HCT116 (cell line): ENCODE results near the gene EHD1. TPM values are rescaled to one million over a fixed set of nuclear protein-coding genes. Genes with fewer than 3 reads are reported as not detected.

Experiments
- ATAC-seq: fragments of 200-7000 bp; cut with Tn5 transposase; 2 replicates; pipeline ENCODE4 v1.9.1; 2020; ENCODE audit warnings: mild to moderate bottlenecking, moderate library complexity
- BruUV-seq: library from RNA; stranded (reverse); fragments of 400-500 nt; replicated peaks from 2 replicates; lab custom pipeline; 2021; lab: Mats Ljungman, UMichigan
- CTCF ChIA-PET: fragments of 300-600 bp; sonication (Branson Sonifier 250); formaldehyde crosslinking; loops from one replicate; lab custom pipeline; 2021; ENCODE audit warnings: antibody characterized with exemption; lab: Charles Lee
- POLR2A ChIA-PET: fragments of 300-600, 350-600 bp; sonication (Branson Sonifier 250); formaldehyde crosslinking; loops from one replicate; lab custom pipeline; 2021; ENCODE audit warnings: antibody characterized with exemption; lab: Charles Lee
- RAD21 ChIA-PET, 2 experiments: fragments of 300-600 bp; sonication (Branson Sonifier 250); formaldehyde crosslinking; loops; one replicate each; lab custom pipeline; 2023; ENCODE audit warnings: low total read pairs in 2 of 2; ENCODE audit not compliant: uncharacterized antibody in 2 of 2, unreplicated experiment in 2 of 2, low non-redundant PET in 1 of 2; lab: Charles Lee
- DNase-seq: peaks from one replicate; pipeline ENCODE4 v3.0.0-alpha.2; 2010; ENCODE audit warnings: low read depth, low spot score
- H2AFZ ChIP-seq: fragments of 200-600 bp; shearing (Covaris generic), sonication (generic); 2 replicates; pipeline ENCODE4 v1.6.1; 2017; ENCODE audit warnings: low read depth, mixed run types, mixed read lengths, antibody characterized with exemption, low read length; ENCODE audit not compliant: poor library complexity, severe bottlenecking
- H3K27ac ChIP-seq: 2 replicates; pipeline ENCODE4 v1.5.1; 2012; ENCODE audit warnings: low read depth, low read length
- H3K27me3 ChIP-seq: fragments of 200-600 bp; sonication (generic); 2 replicates; pipeline ENCODE4 v1.6.1; 2016; ENCODE audit warnings: mixed run types, low read length, mixed read lengths; ENCODE audit not compliant: insufficient read depth
- H3K36me3 ChIP-seq, 2 experiments: fragments of 200-500 bp in 1 of 2; fragments of 200-600 bp in 1 of 2; sonication (Bioruptor generic) in 1 of 2; sonication (generic) in 1 of 2; 2 replicates each; pipeline versions ENCODE4 v1.5.1 to v1.6.1; 2014 to 2016; ENCODE audit warnings: low read length in 2 of 2, inconsistent platforms in 1 of 2, mixed read lengths in 1 of 2, mixed run types in 1 of 2; ENCODE audit not compliant: insufficient read depth in 2 of 2, control insufficient read depth in 1 of 2
- H3K4me1 ChIP-seq, 2 experiments: fragments of 200-600 bp in 1 of 2; sonication (generic) in 1 of 2; 2 replicates each; pipeline versions ENCODE4 v1.5.1 to v1.6.1; 2012 to 2017; ENCODE audit warnings: low read length in 2 of 2, inconsistent platforms in 1 of 2, mild to moderate bottlenecking in 1 of 2, mixed read lengths in 1 of 2, mixed run types in 1 of 2, moderate library complexity in 1 of 2; ENCODE audit not compliant: insufficient read depth in 2 of 2, control insufficient read depth in 1 of 2
- H3K4me2 ChIP-seq: fragments of 200-600 bp; sonication (generic); 2 replicates; pipeline ENCODE4 v1.6.1; 2017; ENCODE audit warnings: mixed run types, low read length, mixed read lengths
- H3K4me3 ChIP-seq, 2 experiments: fragments of 200-600 bp in 1 of 2; sonication (generic) in 1 of 2; replicated peaks in 1 of 2; 2 replicates each; pipeline ENCODE4 v1.5.1; 2011 to 2016; ENCODE audit warnings: low read length in 2 of 2, control low read depth in 1 of 2, low read depth in 1 of 2, mild to moderate bottlenecking in 1 of 2, mixed read lengths in 1 of 2, mixed run types in 1 of 2
- H3K79me2 ChIP-seq: fragments of 200-600 bp; sonication (generic); 2 replicates; pipeline ENCODE4 v1.6.1; 2017; ENCODE audit warnings: mild to moderate bottlenecking, mixed run types, low read length, moderate library complexity, mixed read lengths; ENCODE audit not compliant: insufficient read depth
- H3K9ac ChIP-seq: fragments of 200-600 bp; sonication (generic); 2 replicates; pipeline ENCODE4 v1.6.1; 2016; ENCODE audit warnings: low read length, mixed read lengths
- H3K9me2 ChIP-seq: fragments of 200-600 bp; sonication (generic), shearing (Covaris generic); 2 replicates; pipeline ENCODE4 v1.6.1; 2017; ENCODE audit warnings: mixed run types, mild to moderate bottlenecking, moderate library complexity; ENCODE audit not compliant: insufficient read depth
- H3K9me3 ChIP-seq, 2 experiments: fragments of 200-500 bp in 1 of 2; fragments of 200-600 bp in 1 of 2; sonication (Bioruptor generic) in 1 of 2; sonication (generic) in 1 of 2; 2 replicates each; pipeline ENCODE4 v1.6.1; 2014 to 2017; ENCODE audit warnings: low read length in 2 of 2, mixed read lengths in 2 of 2, inconsistent platforms in 1 of 2, low read depth in 1 of 2, mild to moderate bottlenecking in 1 of 2, mixed run types in 1 of 2, moderate library complexity in 1 of 2; ENCODE audit not compliant: control insufficient read depth in 1 of 2, insufficient read depth in 1 of 2
- H4K20me1 ChIP-seq: fragments of 200-600 bp; sonication (generic), shearing (Covaris generic); 2 replicates; pipeline ENCODE4 v1.6.1; 2017; ENCODE audit warnings: mixed run types, mild to moderate bottlenecking, moderate library complexity; ENCODE audit not compliant: insufficient read depth
- CBX3 ChIP-seq: IDR thresholded peaks from 2 replicates; pipeline ENCODE4 v1.6.1; 2012; ENCODE audit warnings: low read depth
- EGR1 ChIP-seq: IDR thresholded peaks from 2 replicates; pipeline ENCODE4 v1.6.1; 2012; ENCODE audit warnings: low read depth
- EZH2 ChIP-seq: fragments of 200-600 bp; sonication (generic); IDR thresholded peaks from 2 replicates; pipeline ENCODE4 v1.6.1; 2017; ENCODE audit warnings: antibody characterized with exemption, mixed run types
- FOSL1 ChIP-seq: IDR thresholded peaks from 2 replicates; pipeline ENCODE4 v1.6.1; 2012; ENCODE audit warnings: low read depth
- JUND ChIP-seq: IDR thresholded peaks from 2 replicates; pipeline ENCODE4 v1.6.1; 2012
- RAD21 ChIP-seq: IDR thresholded peaks from 2 replicates; pipeline ENCODE4 v1.6.1; 2012; ENCODE audit warnings: low read depth, mild to moderate bottlenecking
- SIN3A ChIP-seq: IDR thresholded peaks from 2 replicates; pipeline ENCODE4 v1.6.1; 2012; ENCODE audit warnings: low read depth
- SP1 ChIP-seq: IDR thresholded peaks from 2 replicates; pipeline ENCODE4 v1.6.1; 2012; ENCODE audit warnings: low read depth
- TCF7L2 ChIP-seq: IDR thresholded peaks from 2 replicates; pipeline ENCODE4 v1.7.0; 2011; ENCODE audit warnings: borderline replicate concordance, inconsistent platforms; ENCODE audit not compliant: insufficient read depth, insufficient read length; ENCODE audit errors: extremely low read depth
- YY1 ChIP-seq: IDR thresholded peaks from 2 replicates; pipeline ENCODE4 v1.6.1; 2011; ENCODE audit warnings: low read length, low read depth, moderate library complexity, mild to moderate bottlenecking; ENCODE audit not compliant: insufficient replicate concordance; ENCODE audit errors: extremely low read depth
- ZNF274 ChIP-seq: fragments of 200-500 bp; sonication (Bioruptor generic); IDR thresholded peaks from 2 replicates; pipeline ENCODE4 v1.6.1; 2014; ENCODE audit warnings: mild to moderate bottlenecking, low read depth, low read length, inconsistent platforms
- intact Hi-C: fragments of 100-400 bp; cut with micrococcal nuclease; formaldehyde crosslinking; loops from 2 replicates; pipeline ENCODE4 v1.10.0; 2022
- total RNA-seq: library from RNA; stranded (reverse); gene quantifications from one replicate; pipeline ENCODE4 v1.2.1, GENCODE V29; 2021; ENCODE audit not compliant: unreplicated experiment
- TF ChIP-seq, protein P1 (sequence below): IDR thresholded peaks from 2 replicates; pipeline ENCODE4 v1.6.1; 2011; ENCODE audit warnings: mild to moderate bottlenecking, low read length, moderate library complexity; ENCODE audit not compliant: insufficient replicate concordance; ENCODE audit errors: extremely low read depth
- TF ChIP-seq, protein P2 (sequence below): IDR thresholded peaks from 2 replicates; pipeline ENCODE4 v1.6.1; 2012; ENCODE audit warnings: low read depth
- TF ChIP-seq, protein P3 (sequence below): IDR thresholded peaks from 2 replicates; pipeline ENCODE4 v1.6.1; 2012
- TF ChIP-seq, protein P4 (sequence below): IDR thresholded peaks from 2 replicates; pipeline ENCODE4 v1.6.1; 2012

Gene EHD1
- total RNA-seq, 1 experiment from 2014 or later: 48.1 TPM

DNA sequence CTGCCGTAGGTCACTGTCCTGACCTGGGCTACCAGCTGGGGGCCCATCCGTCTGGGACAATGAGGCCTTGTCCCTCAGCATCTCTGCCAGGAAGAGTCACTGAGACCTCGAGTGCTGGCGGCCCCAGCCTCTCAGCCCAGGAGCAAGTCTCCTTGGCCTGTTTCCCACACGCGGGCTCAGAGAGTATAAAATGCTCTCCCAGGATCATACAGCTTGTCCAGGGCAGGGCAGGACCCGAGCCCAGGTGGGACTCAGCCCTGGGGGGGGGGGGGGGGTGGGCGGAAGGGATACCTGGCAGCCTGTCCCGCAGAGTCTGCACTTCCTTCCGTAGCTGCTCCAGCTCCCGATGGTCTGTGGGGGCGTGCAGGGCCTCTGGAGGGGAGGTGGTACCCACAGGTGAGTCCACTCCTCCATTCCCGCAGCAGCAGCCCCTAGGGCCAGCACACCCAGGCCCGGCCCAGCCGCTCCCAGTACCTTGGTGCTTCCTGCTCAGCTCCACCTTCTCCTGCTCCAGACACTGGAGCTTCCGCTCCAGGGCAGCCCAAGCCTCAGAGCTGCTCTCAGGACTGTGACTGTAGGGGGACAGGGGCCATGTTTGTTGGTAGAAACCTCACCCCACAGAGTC, 41.9 kb downstream of the EHD1 start:
- intact Hi-C loops: no loop called here
- Histone ChIP-seq H4K20me1 (no peaks in the 10 kb centered on the region), H3K9me2 (no peaks in the 10 kb centered on the region), H3K79me2 (peaks cover 1% of the 10 kb centered on the region; the same call in 1 of the 2 replicates), H3K36me3 (peaks cover 11 to 15% of the 10 kb centered on the region in 2 experiments; a peak in 3 of 4 replicates), H3K9ac (no peak overlapping the region), H3K27ac (peak overlapping the region; percentile 61; the same call in 1 of the 2 replicates), H2AFZ (no peak overlapping the region), H3K27me3 (no peaks in the 10 kb centered on the region), H3K4me2 (no peak overlapping the region), H3K9me3 (no peaks in the 10 kb centered on the region), H3K4me3 (no peak overlapping the region), H3K4me1 (peaks cover 14 to 17% of the 10 kb centered on the region in 2 experiments)
- DNase-seq: no peak
- TF ChIP-seq TCF7L2 (no peak), SP1 (no peak), EZH2 (no peak), FOSL1 (no peak), JUND (no peak), ZNF274 (no peak), RAD21 (no peak), YY1 (no peak), SIN3A (no peak), CBX3 (no peak), EGR1 (no peak)
- TF ChIP-seq, protein P1, sequence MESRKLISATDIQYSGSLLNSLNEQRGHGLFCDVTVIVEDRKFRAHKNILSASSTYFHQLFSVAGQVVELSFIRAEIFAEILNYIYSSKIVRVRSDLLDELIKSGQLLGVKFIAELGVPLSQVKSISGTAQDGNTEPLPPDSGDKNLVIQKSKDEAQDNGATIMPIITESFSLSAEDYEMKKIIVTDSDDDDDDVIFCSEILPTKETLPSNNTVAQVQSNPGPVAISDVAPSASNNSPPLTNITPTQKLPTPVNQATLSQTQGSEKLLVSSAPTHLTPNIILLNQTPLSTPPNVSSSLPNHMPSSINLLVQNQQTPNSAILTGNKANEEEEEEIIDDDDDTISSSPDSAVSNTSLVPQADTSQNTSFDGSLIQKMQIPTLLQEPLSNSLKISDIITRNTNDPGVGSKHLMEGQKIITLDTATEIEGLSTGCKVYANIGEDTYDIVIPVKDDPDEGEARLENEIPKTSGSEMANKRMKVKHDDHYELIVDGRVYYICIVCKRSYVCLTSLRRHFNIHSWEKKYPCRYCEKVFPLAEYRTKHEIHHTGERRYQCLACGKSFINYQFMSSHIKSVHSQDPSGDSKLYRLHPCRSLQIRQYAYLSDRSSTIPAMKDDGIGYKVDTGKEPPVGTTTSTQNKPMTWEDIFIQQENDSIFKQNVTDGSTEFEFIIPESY: no peak
- TF ChIP-seq, protein P2, sequence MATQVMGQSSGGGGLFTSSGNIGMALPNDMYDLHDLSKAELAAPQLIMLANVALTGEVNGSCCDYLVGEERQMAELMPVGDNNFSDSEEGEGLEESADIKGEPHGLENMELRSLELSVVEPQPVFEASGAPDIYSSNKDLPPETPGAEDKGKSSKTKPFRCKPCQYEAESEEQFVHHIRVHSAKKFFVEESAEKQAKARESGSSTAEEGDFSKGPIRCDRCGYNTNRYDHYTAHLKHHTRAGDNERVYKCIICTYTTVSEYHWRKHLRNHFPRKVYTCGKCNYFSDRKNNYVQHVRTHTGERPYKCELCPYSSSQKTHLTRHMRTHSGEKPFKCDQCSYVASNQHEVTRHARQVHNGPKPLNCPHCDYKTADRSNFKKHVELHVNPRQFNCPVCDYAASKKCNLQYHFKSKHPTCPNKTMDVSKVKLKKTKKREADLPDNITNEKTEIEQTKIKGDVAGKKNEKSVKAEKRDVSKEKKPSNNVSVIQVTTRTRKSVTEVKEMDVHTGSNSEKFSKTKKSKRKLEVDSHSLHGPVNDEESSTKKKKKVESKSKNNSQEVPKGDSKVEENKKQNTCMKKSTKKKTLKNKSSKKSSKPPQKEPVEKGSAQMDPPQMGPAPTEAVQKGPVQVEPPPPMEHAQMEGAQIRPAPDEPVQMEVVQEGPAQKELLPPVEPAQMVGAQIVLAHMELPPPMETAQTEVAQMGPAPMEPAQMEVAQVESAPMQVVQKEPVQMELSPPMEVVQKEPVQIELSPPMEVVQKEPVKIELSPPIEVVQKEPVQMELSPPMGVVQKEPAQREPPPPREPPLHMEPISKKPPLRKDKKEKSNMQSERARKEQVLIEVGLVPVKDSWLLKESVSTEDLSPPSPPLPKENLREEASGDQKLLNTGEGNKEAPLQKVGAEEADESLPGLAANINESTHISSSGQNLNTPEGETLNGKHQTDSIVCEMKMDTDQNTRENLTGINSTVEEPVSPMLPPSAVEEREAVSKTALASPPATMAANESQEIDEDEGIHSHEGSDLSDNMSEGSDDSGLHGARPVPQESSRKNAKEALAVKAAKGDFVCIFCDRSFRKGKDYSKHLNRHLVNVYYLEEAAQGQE: no peak
- TF ChIP-seq, protein P3, sequence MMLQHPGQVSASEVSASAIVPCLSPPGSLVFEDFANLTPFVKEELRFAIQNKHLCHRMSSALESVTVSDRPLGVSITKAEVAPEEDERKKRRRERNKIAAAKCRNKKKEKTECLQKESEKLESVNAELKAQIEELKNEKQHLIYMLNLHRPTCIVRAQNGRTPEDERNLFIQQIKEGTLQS: no peak
- TF ChIP-seq, protein P4, sequence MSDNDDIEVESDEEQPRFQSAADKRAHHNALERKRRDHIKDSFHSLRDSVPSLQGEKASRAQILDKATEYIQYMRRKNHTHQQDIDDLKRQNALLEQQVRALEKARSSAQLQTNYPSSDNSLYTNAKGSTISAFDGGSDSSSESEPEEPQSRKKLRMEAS: no peak
- ATAC-seq: no peak
- CTCF ChIA-PET: interaction anchor here (2.1 kb wide), 1 partner anchor 7 kb away, joined by 9 read pairs; the partner anchor contains the start of gene CDC42BPG
- no TSS peak for BruUV-seq
- RAD21 ChIA-PET: no interaction called here
- POLR2A ChIA-PET: interaction anchor here (1.0 kb wide), 1 partner anchor 51 kb away, joined by 3 read pairs; no protein-coding TSS in a partner anchor
